Activated CD4-positive, CD25-positive, alpha-beta regulatory T cell treated with anti-CD3 and anti-CD28 coated beads, Interleukin-2, amount 50 U/mL, for 72 hours (primary cell): ENCODE measurements around the gene RPS6KA4.

Source experiments
- DNase-seq: peaks from one replicate; pipeline ENCODE4 v3.0.0; 2021

The RPS6KA4 gene

GRCh38 chr11:64349404-64349803, 9.6 kb upstream of the RPS6KA4 start:
- no peak for DNase-seq

- DNase-seq: no peak
These were observed 7.8 kb upstream of the RPS6KA4 start for GRCh38 chr11:64351136-64351631.

DNA sequence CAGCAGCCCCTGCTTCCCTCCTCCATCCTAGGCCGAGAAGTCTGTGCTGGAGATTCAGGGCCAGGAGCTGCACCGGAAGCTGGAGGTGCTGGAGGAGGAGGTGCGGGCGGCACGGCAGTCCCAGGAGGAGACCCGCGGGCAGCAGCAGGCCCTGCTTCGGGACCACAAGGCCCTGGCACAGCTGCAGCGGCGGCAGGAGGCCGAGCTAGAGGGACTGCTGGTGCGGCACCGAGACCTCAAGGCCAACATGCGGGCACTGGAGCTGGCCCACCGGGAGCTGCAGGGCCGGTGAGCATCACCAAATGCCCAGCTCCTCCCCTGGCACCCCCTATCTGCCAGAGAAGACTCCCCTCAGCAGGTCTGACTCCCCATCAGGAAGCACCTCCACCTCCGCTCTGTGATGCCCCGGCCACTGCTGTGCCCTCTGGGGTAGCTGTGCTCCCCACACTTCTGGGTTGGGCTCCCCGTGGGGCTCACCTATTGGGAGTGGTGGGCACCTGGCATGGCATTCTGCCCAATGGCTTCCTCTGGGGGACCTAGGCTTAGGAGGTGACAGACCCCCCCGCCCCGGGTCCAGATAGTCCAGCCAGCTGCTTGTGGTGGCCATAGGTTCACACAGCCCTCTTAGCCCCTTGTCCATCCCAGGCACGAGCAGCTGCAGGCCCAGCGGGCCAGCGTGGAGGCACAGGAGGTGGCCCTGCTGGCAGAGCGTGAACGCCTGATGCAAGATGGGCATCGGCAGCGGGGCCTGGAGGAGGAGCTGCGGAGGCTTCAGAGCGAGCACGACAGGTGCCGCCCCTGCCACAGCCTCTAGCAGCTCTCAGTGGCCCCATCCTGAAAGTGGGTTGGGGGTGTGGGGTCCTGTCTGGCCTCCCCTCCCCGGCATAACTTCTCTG, 6.6 kb upstream of the RPS6KA4 start:
- DNase-seq: no peak

- no peak for DNase-seq
These were observed 5.8 kb upstream of the RPS6KA4 start for GRCh38 chr11:64352995-64353714.

- DNase-seq: no peak
These were observed 5.1 kb upstream of the RPS6KA4 start for GRCh38 chr11:64353715-64354506.

DNA sequence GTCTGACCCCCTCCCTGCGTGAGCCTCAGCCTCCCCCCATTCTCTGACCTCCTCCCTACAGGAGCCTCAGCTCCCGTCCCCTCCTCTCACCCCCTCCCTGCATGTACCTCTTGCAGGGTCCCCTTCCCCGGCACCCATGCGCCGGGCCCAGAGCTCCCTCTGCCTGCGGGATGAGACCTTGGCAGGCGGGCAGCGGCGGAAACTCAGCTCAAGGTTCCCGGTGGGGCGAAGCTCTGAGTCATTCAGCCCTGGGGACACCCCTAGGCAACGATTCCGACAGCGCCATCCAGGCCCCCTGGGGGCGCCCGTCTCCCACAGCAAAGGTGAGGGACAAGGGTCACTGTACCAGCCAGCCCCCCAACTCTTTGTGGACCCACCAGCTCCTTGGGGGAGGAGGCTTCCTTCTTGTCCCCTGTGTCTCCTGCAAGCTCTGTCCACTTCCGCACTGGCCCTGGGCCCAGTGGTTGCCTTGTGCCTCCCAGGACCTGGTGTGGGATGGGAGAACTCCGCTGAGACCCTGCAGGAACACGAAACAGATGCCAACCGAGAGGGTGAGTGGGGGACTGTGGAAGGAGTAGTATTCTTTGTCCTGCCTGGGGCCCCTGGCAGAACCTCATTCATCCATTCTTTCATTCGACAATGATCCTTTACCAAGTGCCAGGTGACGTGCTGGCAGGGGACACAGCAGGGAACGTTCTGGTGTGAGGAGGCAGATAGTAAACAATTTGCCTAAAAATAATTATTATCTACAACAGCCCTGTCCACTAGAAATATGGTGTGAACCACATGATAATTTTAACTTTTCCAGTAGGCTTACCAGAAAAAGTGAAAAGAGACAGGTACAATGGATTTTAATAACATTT, 3.7 kb upstream of the RPS6KA4 start:
- no peak for DNase-seq

GRCh38 chr11:64356498-64357411, 2.2 kb upstream of the RPS6KA4 start:
- no peak for DNase-seq

- DNase-seq: no peak
These were observed 1.5 kb upstream of the RPS6KA4 start for GRCh38 chr11:64357446-64357845.

- DNase-seq: peak; percentile 67
These were observed 942 bp upstream of the RPS6KA4 start for GRCh38 chr11:64357904-64358535.

DNA sequence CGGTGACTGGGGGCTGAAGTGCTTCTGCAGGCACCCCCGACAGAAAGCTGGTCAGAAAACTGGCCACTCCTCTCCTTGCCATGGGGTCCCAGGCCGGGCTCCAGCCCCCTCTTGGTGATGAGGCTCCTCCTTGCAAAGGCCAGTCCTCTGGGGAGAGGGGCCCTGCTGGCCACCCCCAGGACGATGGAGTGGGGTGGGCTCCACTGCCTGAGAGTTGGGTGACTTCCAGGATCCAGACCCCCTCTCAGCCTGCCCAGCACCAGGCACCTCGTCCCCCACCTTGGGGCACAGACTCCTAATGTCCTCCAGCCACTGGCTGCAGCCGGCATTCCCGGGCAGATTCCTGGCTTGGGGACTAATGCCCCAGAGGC, 441 bp upstream of the RPS6KA4 start:
- DNase-seq: no peak

DNA sequence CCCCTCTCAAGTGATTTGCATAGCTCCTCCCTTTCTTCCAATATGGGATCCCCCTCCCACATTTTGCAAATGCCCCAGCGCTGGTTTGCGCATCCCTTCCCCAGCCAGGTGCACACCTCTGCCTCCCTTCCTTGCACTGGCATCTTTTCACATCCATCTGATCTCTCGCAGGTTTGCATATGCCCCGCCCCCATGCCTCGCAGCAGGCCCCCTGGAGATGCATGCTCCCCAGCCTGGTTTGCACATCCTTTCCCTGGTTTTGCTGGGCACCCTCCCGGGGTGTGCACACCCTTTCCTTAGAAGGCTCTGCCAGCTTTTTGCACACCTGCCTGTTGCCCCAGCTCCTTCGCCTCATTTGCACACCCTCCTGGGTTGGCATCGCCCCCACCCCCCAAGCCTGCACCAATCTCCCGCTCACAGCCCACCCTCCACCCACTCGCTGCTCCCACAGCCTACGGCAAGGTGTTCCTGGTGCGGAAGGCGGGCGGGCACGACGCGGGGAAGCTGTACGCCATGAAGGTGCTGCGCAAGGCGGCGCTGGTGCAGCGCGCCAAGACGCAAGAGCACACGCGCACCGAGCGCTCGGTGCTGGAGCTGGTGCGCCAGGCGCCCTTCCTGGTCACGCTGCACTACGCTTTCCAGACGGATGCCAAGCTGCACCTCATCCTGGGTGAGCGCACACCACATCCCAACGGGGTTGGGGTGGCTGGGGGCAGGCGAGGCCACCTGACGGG, 917 bp downstream of the RPS6KA4 start:
- no peak for DNase-seq

DNA sequence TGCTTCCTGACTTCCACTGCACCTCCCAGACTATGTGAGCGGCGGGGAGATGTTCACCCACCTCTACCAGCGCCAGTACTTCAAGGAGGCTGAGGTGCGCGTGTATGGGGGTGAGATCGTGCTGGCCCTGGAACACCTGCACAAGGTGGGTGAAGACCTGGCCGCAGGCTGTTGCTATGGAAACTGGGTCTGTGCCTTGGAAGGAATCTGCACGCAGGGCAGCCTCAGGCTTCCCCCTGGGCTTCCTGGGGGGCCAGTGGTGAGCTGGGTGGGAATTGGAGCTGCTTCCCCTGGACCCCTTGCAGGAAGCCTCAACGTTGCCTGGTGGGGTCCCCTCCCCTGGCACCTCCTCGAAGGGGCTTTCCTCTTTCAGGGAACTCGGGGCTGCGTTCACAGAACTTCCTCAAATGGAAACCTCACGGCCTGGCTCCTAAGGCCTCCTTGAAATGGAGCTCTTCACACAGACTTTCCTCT, 1.5 kb downstream of the RPS6KA4 start:
- no peak for DNase-seq

GRCh38 chr11:64361659-64362058, 2.7 kb downstream of the RPS6KA4 start:
- no peak for DNase-seq

DNA sequence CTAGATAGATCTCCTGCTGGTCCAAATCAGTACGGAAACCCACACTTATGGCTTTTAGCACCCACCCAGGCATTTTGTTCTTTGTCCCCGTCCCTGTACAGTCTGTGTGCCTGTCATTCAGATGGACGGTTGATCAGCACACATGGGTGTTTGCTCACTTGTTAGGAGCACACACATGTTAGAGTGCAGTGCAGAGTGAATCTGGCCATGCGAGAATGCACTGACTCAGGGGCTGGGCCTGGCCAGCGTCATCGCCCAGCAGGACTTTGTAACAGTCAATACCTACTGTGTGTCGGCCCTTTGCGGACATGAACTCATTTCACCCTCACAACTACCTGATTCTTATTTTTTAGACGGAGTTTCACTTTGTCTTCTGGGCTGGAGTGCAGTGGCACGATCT, 3.4 kb downstream of the RPS6KA4 start:
- DNase-seq: no peak

DNA sequence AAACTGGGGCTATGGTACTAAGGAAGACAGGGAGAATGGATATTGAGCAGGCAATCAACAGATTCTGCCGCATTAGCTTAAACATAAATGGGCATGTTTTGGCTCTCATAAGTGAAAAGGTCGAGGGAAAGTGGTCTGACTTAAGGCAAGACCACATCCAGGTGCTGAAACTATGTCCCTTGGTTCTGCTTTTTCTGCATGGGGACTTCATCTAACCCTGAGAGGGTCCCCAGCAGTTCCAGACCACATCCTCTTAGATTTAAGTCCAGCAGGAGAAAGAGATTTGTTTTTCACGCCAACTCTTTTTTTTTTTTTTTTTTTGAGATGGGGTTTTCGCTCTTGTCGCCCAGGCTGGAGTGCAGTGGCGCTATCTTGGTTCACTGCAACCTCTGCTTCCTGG, 5.5 kb downstream of the RPS6KA4 start:
- DNase-seq: no peak

- no peak for DNase-seq
These were observed 5.9 kb downstream of the RPS6KA4 start for GRCh38 chr11:64364911-64365310.

DNA sequence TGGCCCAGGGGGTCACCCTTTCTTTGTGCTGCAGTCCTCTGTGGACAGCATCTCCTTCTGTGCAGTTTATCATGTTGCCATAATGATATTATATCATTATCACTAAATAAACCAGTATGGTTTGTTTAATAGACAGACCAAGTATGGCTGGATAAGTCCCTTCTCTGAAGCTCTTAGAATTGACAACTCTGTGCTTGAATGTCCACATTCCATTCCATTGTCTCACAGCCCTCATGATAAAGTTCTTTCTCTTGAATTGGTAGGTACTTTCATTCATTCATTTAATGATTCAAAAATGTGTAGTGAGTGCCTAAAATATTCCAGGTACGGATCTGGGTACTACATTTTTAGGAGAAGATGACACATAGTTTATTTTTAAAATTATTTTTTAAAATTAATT, 7.8 kb downstream of the RPS6KA4 start:
- DNase-seq: no peak

- DNase-seq: no peak
These were observed 9.1 kb downstream of the RPS6KA4 start for GRCh38 chr11:64367931-64368672.

- no peak for DNase-seq
These were observed 9.7 kb downstream of the RPS6KA4 start for GRCh38 chr11:64368673-64369074.
